ENCODE data around the gene ADGRV1. TPM values are rescaled to one million over a fixed set of nuclear protein-coding genes. Genes with fewer than 3 reads are reported as not detected.

The ADGRV1 gene
- total and polyA plus RNA-seq, 9 of the 15 experiments (the other 6 are each of a cell fraction or from before 2014, with no cell fraction given): 21.7 to 156 (median 58.2) TPM

GRCh38 chr5:90875456-90875855 lies 316.9 kb downstream of the ADGRV1 start:
- FAIRE-seq: no peak

More at GRCh38 chr5:90875456-90875855, 316.9 kb downstream of the ADGRV1 start:
- Histone ChIP-seq H3K36me3 (ENCODE audit: control insufficient read depth, insufficient read depth, low read length) (peaks cover 23% of the 10 kb centered on the region; the same call in 2 of the 3 replicates), H3K27me3 (ENCODE audit: control insufficient read depth in 2 of 2, insufficient read depth in 2 of 2, low read length in 2 of 2) (no peaks in the 10 kb centered on the region), H3K4me3 (no peak overlapping the region), H3K9me1 (ENCODE audit: control insufficient read depth, insufficient read depth, low read length) (no peaks in the 10 kb centered on the region), H3K9ac (ENCODE audit: insufficient read depth in 1 of 2, low read depth in 2 of 2, low read length in 2 of 2) (no peak overlapping the region), H3K9me3 (replicated peaks; ENCODE audit: control insufficient read depth, insufficient read depth, low read depth, low read length) (no peaks in the 10 kb centered on the region), H3K4me2 (ENCODE audit: insufficient read depth, low read length) (no peak overlapping the region), H3K27ac (ENCODE audit: extremely low read depth, low read depth, low read length) (no peak overlapping the region), H2AFZ (ENCODE audit: low read depth, low read length) (no peak overlapping the region), H3K79me2 (ENCODE audit: control insufficient read depth, insufficient read depth, low read length) (no peaks in the 10 kb centered on the region), H4K20me1 (replicated peaks; ENCODE audit: control insufficient read depth, insufficient read depth, low read length) (no peaks in the 10 kb centered on the region), H3K4me1 (replicated peaks in 1 of 2; ENCODE audit: control insufficient read depth in 2 of 2, insufficient read depth in 2 of 2, low read length in 2 of 2) (peaks cover 0 to 9% of the 10 kb centered on the region in 2 experiments; a peak in 1 of 5 replicates)
- ATAC-seq (no peak), DNase-seq (ENCODE audit: extremely low read depth in 1 of 4, low spot score in 3 of 4) (no peak)
- intact Hi-C loops (cut with micrococcal nuclease): no loop called here
- POLR2A ChIA-PET: interaction anchor here (0.9 to 1.3 kb wide), 4 partner anchors 8 to 508 kb away, joined by 3 to 7 read pairs (median 4); partner anchors contain the start of gene ARRDC3
- CTCF ChIA-PET (ENCODE audit: low intra/inter-chr PET ratio): no interaction called here
- BruUV-seq (replicated peaks): no TSS peak
- in situ Hi-C loops (cut with MboI): no loop called here
- TF ChIP-seq ELF2 (CRISPR knock-in tag; IDR thresholded peaks at IDR 0.05) (no peak), ZNF324 (CRISPR knock-in tag; IDR thresholded peaks at IDR 0.05) (no peak), SETDB1 (IDR thresholded peaks at IDR 0.05; ENCODE audit: low read length) (no peak), NR0B1 (IDR thresholded peaks at IDR 0.05; ENCODE audit: partially characterized antibody) (no peak), HMG20A (CRISPR knock-in tag; conservative IDR thresholded peaks at IDR 0.05) (no peak), ZNF551 (CRISPR knock-in tag; IDR thresholded peaks at IDR 0.05) (no peak), FOSL1 (tag; conservative IDR thresholded peaks at IDR 0.05) (no peak), ZNF592 (IDR thresholded peaks at IDR 0.05) (no peak), NFRKB (IDR thresholded peaks at IDR 0.05; ENCODE audit: low read depth) (no peak)

Measured in K562 (cell line).